Hematopoietic multipotent progenitor cell treated with erythropoietin and hydrocortisone succinate and interleukin-3 and kit ligand, for 8 days (in vitro differentiated cells): ENCODE measurements around the gene LGALS7.
"Not testable (repeated sequence)": the region's sequence is repeated elsewhere in the genome, so short reads cannot be mapped to it uniquely, and the experiment has no call there.

Experiments
- DNase-seq: peaks from one replicate; pipeline ENCODE4 v3.0.0-alpha.2; 2015

LGALS7 gene

GRCh38 chr19:38770228-38770948 is 2.9 kb downstream of the LGALS7 start:
- not testable (repeated sequence) for DNase-seq

GRCh38 chr19:38769635-38770211 is 3.6 kb downstream of the LGALS7 start:
- DNase-seq, result peak; percentile 85

- no peak for DNase-seq
These were observed 6.9 kb downstream of the LGALS7 start for GRCh38 chr19:38766276-38767047.

- no peak for DNase-seq
These were observed 8.1 kb downstream of the LGALS7 start for GRCh38 chr19:38765214-38765613.

- DNase-seq, result no peak
These were observed 9.5 kb downstream of the LGALS7 start for GRCh38 chr19:38763795-38764220.

- not testable (repeated sequence) for DNase-seq
These were observed 11.4 kb downstream of the LGALS7 start for GRCh38 chr19:38761884-38762389.

- not testable (repeated sequence) for DNase-seq
These were observed 12.4 kb downstream of the LGALS7 start for GRCh38 chr19:38760805-38761517.

- no peak for DNase-seq
These were observed 13.7 kb downstream of the LGALS7 start for GRCh38 chr19:38759590-38760003.

GRCh38 chr19:38754196-38754595 is 19.1 kb downstream of the LGALS7 start:
- not testable (repeated sequence) for DNase-seq

- not testable (repeated sequence) for DNase-seq
These were observed 19.5 kb downstream of the LGALS7 start for GRCh38 chr19:38753783-38754182.

- DNase-seq, result no peak
These were observed 28.0 kb downstream of the LGALS7 start for GRCh38 chr19:38745316-38745715.

- DNase-seq, result peak; percentile 44
These were observed 28.4 kb downstream of the LGALS7 start for GRCh38 chr19:38744874-38745273.

- no peak for DNase-seq
These were observed 29.0 kb downstream of the LGALS7 start, which contains the start of gene CAPN12 for GRCh38 chr19:38744298-38744681. TSS of gene CAPN12 (minus strand) at chr19:38744474. CDS start at chr19:38744165, 309 bp downstream.

GRCh38 chr19:38743394-38744297 is 29.7 kb downstream of the LGALS7 start:
- DNase-seq, result no peak

- DNase-seq, result no peak
These were observed 30.4 kb downstream of the LGALS7 start for GRCh38 chr19:38742906-38743305.

GRCh38 chr19:38742296-38742695 is 31.0 kb downstream of the LGALS7 start:
- DNase-seq, result no peak

- no peak for DNase-seq
These were observed 31.6 kb downstream of the LGALS7 start for GRCh38 chr19:38741670-38742069.

GRCh38 chr19:38740932-38741331 is 32.4 kb downstream of the LGALS7 start:
- no peak for DNase-seq

GRCh38 chr19:38740257-38740592 is 33.1 kb downstream of the LGALS7 start:
- DNase-seq, result no peak

- DNase-seq, result no peak
These were observed 33.7 kb downstream of the LGALS7 start for GRCh38 chr19:38739440-38740256.
